HepG2 (cell line): Measurements from ENCODE around the gene GDF7. TPM values are rescaled to one million over a fixed set of nuclear protein-coding genes. Genes with fewer than 3 reads are reported as not detected.

ENCODE experiments used
- KLF11 ChIP-seq: IDR thresholded peaks from 2 replicates; pipeline ENCODE4 v1.6.1; 2016; ENCODE audit warnings: missing compliant biosample characterization
- NR1H2 ChIP-seq: sonication (generic); formaldehyde crosslinking; IDR thresholded peaks from 2 replicates; pipeline ENCODE4 v1.8.1; 2022; ENCODE audit warnings: low read depth, missing genetic modification reagents, borderline replicate concordance
- PHF5A ChIP-seq: IDR thresholded peaks from one replicate; pipeline ENCODE4 v1.6.1; 2018; ENCODE audit warnings: low read depth, missing genetic modification reagents; ENCODE audit not compliant: unreplicated experiment
- SP5 ChIP-seq: IDR thresholded peaks from 2 replicates; pipeline ENCODE4 v1.6.1; 2016; ENCODE audit warnings: low read depth, borderline replicate concordance
- STAT5B ChIP-seq: sonication (generic); formaldehyde crosslinking; IDR thresholded peaks from 2 replicates; pipeline ENCODE4 v1.4.0; 2020; ENCODE audit warnings: missing genetic modification reagents
- ZNF331 ChIP-seq: sonication (generic); formaldehyde crosslinking; IDR thresholded peaks from 2 replicates; pipeline ENCODE4 v1.4.0; 2020; ENCODE audit warnings: missing genetic modification reagents
- ZNF670 ChIP-seq: sonication (generic); formaldehyde crosslinking; IDR thresholded peaks from 2 replicates; pipeline ENCODE4 v1.8.0; 2022; ENCODE audit warnings: mild to moderate bottlenecking, missing genetic modification reagents, borderline replicate concordance
- polyA plus RNA-seq, 8 experiments: library from polyadenylated mRNA; depleted of rRNA in 3 of 8; stranded (reverse) in 7 of 8; unstranded in 1 of 8; fragments of >200 nt; fragmentation: Illumina TruSeq in 4 of 8; extraction: Trizol in 4 of 8; gene quantifications; 2 replicates each; pipeline versions ENCODE4 v1.2.1 to v1.2.3, GENCODE V29; 2011 to 2016; ENCODE audit warnings: low read depth in 4 of 8, missing spikeins in 1 of 8, mixed read lengths in 1 of 8; ENCODE audit not compliant: insufficient read depth in 1 of 8
- total RNA-seq, 5 experiments: library from RNA; depleted of rRNA; stranded (reverse); fragments of >200 nt; fragmentation: Illumina TruSeq; extraction: Trizol; gene quantifications; 2 replicates each; pipeline ENCODE4 v1.2.3, GENCODE V29; 2016; ENCODE audit warnings: low read depth in 1 of 5
- TF ChIP-seq, protein P1 (sequence below): fragments of 450-650 bp; IDR thresholded peaks from 2 replicates; pipeline ENCODE4 v1.6.1; 2017; ENCODE audit warnings: mild to moderate bottlenecking
- TF ChIP-seq, protein P2 (sequence below): sonication (generic); formaldehyde crosslinking; IDR thresholded peaks from 2 replicates; pipeline ENCODE4 v1.9.0; 2021; ENCODE audit warnings: missing genetic modification reagents, mild to moderate bottlenecking, borderline replicate concordance
- TF ChIP-seq, protein P3 (sequence below): fragments of 450-650 bp; IDR thresholded peaks from 2 replicates; pipeline ENCODE4 v1.6.1; 2016
- TF ChIP-seq, protein P4 (sequence below), 2 experiments: fragments of 450-650 bp in 1 of 2; sonication (generic) in 1 of 2; formaldehyde crosslinking in 1 of 2; IDR thresholded peaks; 2 replicates each; pipeline versions ENCODE4 v1.6.1 to v1.8.0; 2016 to 2022; ENCODE audit warnings: antibody characterized with exemption in 1 of 2, mild to moderate bottlenecking in 1 of 2, missing genetic modification reagents in 1 of 2

The GDF7 gene
- total and polyA plus RNA-seq, 2 of the 13 experiments (the other 11 are each of a cell fraction or from before 2014, with no cell fraction given), result 1.6 to 15.0 TPM

DNA sequence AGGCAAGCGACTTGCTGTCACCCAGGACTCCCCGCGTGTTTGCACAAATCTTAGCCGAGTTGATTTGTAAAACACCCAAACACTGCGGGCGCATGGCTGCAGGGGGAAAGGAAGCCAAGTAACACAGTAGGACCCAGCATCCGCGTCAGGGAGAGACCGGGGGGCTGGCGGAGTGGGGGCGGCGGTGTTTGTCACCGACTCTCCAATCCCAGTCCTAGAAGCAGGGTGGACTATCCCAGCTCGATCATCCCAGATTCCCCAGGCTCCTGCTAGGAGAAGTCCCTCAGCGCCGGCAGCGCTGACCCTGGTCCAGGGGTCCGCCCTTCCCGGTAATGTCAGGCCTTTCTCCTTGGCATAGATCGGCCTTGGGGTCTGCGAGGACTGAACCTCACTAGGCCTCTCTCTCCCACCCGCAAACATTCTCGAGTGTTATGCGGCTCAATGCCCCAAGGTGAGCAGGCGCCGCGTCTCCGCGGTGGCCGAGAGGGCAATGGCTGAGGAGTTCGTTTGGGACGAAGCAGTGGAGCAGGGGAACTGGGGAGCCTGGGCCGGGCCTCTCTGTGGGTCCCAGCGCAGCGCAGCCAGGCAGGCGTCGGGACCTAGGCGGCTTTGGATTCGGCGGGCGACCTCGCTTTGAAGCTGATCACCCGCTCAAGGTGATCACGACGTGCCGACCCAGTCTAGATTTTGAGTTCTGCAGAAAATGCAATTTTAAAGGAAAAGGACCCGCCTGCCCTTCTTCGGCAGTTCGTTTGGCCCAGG lies 1.5 kb upstream of the GDF7 start (continued):
- TF ChIP-seq, protein P1, sequence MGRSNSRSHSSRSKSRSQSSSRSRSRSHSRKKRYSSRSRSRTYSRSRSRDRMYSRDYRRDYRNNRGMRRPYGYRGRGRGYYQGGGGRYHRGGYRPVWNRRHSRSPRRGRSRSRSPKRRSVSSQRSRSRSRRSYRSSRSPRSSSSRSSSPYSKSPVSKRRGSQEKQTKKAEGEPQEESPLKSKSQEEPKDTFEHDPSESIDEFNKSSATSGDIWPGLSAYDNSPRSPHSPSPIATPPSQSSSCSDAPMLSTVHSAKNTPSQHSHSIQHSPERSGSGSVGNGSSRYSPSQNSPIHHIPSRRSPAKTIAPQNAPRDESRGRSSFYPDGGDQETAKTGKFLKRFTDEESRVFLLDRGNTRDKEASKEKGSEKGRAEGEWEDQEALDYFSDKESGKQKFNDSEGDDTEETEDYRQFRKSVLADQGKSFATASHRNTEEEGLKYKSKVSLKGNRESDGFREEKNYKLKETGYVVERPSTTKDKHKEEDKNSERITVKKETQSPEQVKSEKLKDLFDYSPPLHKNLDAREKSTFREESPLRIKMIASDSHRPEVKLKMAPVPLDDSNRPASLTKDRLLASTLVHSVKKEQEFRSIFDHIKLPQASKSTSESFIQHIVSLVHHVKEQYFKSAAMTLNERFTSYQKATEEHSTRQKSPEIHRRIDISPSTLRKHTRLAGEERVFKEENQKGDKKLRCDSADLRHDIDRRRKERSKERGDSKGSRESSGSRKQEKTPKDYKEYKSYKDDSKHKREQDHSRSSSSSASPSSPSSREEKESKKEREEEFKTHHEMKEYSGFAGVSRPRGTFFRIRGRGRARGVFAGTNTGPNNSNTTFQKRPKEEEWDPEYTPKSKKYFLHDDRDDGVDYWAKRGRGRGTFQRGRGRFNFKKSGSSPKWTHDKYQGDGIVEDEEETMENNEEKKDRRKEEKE, result no peak
- TF ChIP-seq NR1H2 (CRISPR knock-in tag) (no peak), PHF5A (CRISPR knock-in tag) (no peak), ZNF331 (no peak), SP5 (no peak), ZNF670 (no peak), KLF11 (CRISPR knock-in tag) (no peak), STAT5B (no peak)
- TF ChIP-seq, protein P2, sequence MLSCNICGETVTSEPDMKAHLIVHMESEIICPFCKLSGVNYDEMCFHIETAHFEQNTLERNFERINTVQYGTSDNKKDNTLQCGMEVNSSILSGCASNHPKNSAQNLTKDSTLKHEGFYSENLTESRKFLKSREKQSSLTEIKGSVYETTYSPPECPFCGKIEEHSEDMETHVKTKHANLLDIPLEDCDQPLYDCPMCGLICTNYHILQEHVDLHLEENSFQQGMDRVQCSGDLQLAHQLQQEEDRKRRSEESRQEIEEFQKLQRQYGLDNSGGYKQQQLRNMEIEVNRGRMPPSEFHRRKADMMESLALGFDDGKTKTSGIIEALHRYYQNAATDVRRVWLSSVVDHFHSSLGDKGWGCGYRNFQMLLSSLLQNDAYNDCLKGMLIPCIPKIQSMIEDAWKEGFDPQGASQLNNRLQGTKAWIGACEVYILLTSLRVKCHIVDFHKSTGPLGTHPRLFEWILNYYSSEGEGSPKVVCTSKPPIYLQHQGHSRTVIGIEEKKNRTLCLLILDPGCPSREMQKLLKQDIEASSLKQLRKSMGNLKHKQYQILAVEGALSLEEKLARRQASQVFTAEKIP (CRISPR knock-in tag), result no peak; the same call in 1 of the 2 replicates
- TF ChIP-seq, protein P3, sequence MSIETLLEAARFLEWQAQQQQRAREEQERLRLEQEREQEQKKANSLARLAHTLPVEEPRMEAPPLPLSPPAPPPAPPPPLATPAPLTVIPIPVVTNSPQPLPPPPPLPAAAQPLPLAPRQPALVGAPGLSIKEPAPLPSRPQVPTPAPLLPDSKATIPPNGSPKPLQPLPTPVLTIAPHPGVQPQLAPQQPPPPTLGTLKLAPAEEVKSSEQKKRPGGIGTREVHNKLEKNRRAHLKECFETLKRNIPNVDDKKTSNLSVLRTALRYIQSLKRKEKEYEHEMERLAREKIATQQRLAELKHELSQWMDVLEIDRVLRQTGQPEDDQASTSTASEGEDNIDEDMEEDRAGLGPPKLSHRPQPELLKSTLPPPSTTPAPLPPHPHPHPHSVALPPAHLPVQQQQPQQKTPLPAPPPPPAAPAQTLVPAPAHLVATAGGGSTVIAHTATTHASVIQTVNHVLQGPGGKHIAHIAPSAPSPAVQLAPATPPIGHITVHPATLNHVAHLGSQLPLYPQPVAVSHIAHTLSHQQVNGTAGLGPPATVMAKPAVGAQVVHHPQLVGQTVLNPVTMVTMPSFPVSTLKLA, result no peak
- TF ChIP-seq, protein P4, sequence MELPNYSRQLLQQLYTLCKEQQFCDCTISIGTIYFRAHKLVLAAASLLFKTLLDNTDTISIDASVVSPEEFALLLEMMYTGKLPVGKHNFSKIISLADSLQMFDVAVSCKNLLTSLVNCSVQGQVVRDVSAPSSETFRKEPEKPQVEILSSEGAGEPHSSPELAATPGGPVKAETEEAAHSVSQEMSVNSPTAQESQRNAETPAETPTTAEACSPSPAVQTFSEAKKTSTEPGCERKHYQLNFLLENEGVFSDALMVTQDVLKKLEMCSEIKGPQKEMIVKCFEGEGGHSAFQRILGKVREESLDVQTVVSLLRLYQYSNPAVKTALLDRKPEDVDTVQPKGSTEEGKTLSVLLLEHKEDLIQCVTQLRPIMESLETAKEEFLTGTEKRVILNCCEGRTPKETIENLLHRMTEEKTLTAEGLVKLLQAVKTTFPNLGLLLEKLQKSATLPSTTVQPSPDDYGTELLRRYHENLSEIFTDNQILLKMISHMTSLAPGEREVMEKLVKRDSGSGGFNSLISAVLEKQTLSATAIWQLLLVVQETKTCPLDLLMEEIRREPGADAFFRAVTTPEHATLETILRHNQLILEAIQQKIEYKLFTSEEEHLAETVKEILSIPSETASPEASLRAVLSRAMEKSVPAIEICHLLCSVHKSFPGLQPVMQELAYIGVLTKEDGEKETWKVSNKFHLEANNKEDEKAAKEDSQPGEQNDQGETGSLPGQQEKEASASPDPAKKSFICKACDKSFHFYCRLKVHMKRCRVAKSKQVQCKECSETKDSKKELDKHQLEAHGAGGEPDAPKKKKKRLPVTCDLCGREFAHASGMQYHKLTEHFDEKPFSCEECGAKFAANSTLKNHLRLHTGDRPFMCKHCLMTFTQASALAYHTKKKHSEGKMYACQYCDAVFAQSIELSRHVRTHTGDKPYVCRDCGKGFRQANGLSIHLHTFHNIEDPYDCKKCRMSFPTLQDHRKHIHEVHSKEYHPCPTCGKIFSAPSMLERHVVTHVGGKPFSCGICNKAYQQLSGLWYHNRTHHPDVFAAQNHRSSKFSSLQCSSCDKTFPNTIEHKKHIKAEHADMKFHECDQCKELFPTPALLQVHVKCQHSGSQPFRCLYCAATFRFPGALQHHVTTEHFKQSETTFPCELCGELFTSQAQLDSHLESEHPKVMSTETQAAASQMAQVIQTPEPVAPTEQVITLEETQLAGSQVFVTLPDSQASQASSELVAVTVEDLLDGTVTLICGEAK (IDR thresholded peaks at IDR 0.05), result no peak
- TF ChIP-seq, protein P4 (CRISPR knock-in tag; IDR thresholded peaks at IDR 0.05), result no peak
